Measurements from ENCODE around the gene SERPINH1.

The SERPINH1 gene

GRCh38 chr11:75561426-75562047 is 516 bp upstream of the SERPINH1 start:
- TF ChIP-seq REST (IDR thresholded peaks at IDR 0.05; ENCODE audit: low read depth) (no peak), CREB1 (IDR thresholded peaks at IDR 0.05; ENCODE audit: low read depth) (no peak), FOXM1 (IDR thresholded peaks at IDR 0.05; ENCODE audit: borderline replicate concordance, low read depth) (no peak), NFIC (IDR thresholded peaks at IDR 0.05) (no peak), EGR1 (IDR thresholded peaks at IDR 0.05) (no peak)

- 0 out of 2 replicates have a peak, but pooled peaks have one; percentile 47 for TF ChIP-seq ZBTB7A (IDR thresholded peaks at IDR 0.05; ENCODE audit: low read depth)
- TF ChIP-seq RAD21 (IDR thresholded peaks at IDR 0.05; ENCODE audit: low read depth) = no peak
- TF ChIP-seq TEAD4 (IDR thresholded peaks at IDR 0.05) = no peak; the same call in 1 of the 2 replicates
- TF ChIP-seq EP300 (IDR thresholded peaks at IDR 0.05; ENCODE audit: borderline replicate concordance) = 0 out of 2 replicates have a peak, but pooled peaks have one; percentile 14
- TF ChIP-seq TCF12 (IDR thresholded peaks at IDR 0.05; ENCODE audit: low read depth) = no peak
- no peak for TF ChIP-seq CREB1 (IDR thresholded peaks at IDR 0.05; ENCODE audit: low read depth)
- no peak for TF ChIP-seq NFIC (IDR thresholded peaks at IDR 0.05)
Measured at GRCh38 chr11:75562836-75563484, 907 bp downstream of the SERPINH1 start.

- TF ChIP-seq CREB1 (IDR thresholded peaks at IDR 0.05; ENCODE audit: low read depth) = no peak
Measured at GRCh38 chr11:75563501-75563977, 1.5 kb downstream of the SERPINH1 start.

GRCh38 chr11:75563978-75564552 is 2.0 kb downstream of the SERPINH1 start:
- TF ChIP-seq USF1 (IDR thresholded peaks at IDR 0.05) (no peak), MAX (IDR thresholded peaks at IDR 0.05) (no peak), RAD21 (IDR thresholded peaks at IDR 0.05; ENCODE audit: low read depth) (no peak), TAF1 (IDR thresholded peaks at IDR 0.05; ENCODE audit: low read depth) (no peak), CREB1 (IDR thresholded peaks at IDR 0.05; ENCODE audit: low read depth) (no peak), NFIC (IDR thresholded peaks at IDR 0.05) (no peak), EP300 (IDR thresholded peaks at IDR 0.05; ENCODE audit: borderline replicate concordance) (no peak), TEAD4 (IDR thresholded peaks at IDR 0.05) (no peak), YY1 (IDR thresholded peaks at IDR 0.05; ENCODE audit: low read depth) (no peak), REST (IDR thresholded peaks at IDR 0.05; ENCODE audit: low read depth) (no peak), TCF12 (IDR thresholded peaks at IDR 0.05; ENCODE audit: low read depth) (no peak), ZBTB7A (IDR thresholded peaks at IDR 0.05; ENCODE audit: low read depth) (no peak), EGR1 (IDR thresholded peaks at IDR 0.05) (no peak), FOXM1 (IDR thresholded peaks at IDR 0.05; ENCODE audit: borderline replicate concordance, low read depth) (no peak), CEBPB (IDR thresholded peaks at IDR 0.05) (no peak)

GRCh38 chr11:75565221-75565814 is 3.3 kb downstream of the SERPINH1 start:
- no peak for TF ChIP-seq TCF12 (IDR thresholded peaks at IDR 0.05; ENCODE audit: low read depth)
- no peak for TF ChIP-seq ZBTB7A (IDR thresholded peaks at IDR 0.05; ENCODE audit: low read depth)
- no peak for TF ChIP-seq CEBPB (IDR thresholded peaks at IDR 0.05)
- TF ChIP-seq EGR1 (IDR thresholded peaks at IDR 0.05) = no peak
- no peak for TF ChIP-seq YY1 (IDR thresholded peaks at IDR 0.05; ENCODE audit: low read depth)
- no peak for TF ChIP-seq MAX (IDR thresholded peaks at IDR 0.05)
- no peak for TF ChIP-seq NFIC (IDR thresholded peaks at IDR 0.05)
- no peak for TF ChIP-seq TEAD4 (IDR thresholded peaks at IDR 0.05)
- no peak for TF ChIP-seq FOXM1 (IDR thresholded peaks at IDR 0.05; ENCODE audit: borderline replicate concordance, low read depth)
- TF ChIP-seq REST (IDR thresholded peaks at IDR 0.05; ENCODE audit: low read depth) = no peak
- TF ChIP-seq USF1 (IDR thresholded peaks at IDR 0.05) = no peak
- TF ChIP-seq RAD21 (IDR thresholded peaks at IDR 0.05; ENCODE audit: low read depth) = no peak
- no peak for TF ChIP-seq CREB1 (IDR thresholded peaks at IDR 0.05; ENCODE audit: low read depth)
